H9 (cell line): ENCODE data around the gene KISS1. TPM values are rescaled to one million over a fixed set of nuclear protein-coding genes. Genes with fewer than 3 reads are reported as not detected.

ENCODE experiments used
- DNase-seq: peaks from one replicate; pipeline ENCODE4 v3.0.0-alpha.2; 2017
- H2AFZ ChIP-seq: one replicate; pipeline ENCODE4 v1.6.1; 2013; ENCODE audit warnings: mild to moderate bottlenecking, low read length, control low read depth, moderate library complexity
- H2AK5ac ChIP-seq: 2 replicates; pipeline ENCODE4 v1.6.1; 2013; ENCODE audit warnings: low read length, control low read depth, mixed read lengths; ENCODE audit not compliant: insufficient read length
- H2BK120ac ChIP-seq: one replicate; pipeline ENCODE4 v1.6.1; 2013; ENCODE audit warnings: low read depth, mild to moderate bottlenecking, low read length, control low read depth, inconsistent platforms; ENCODE audit not compliant: poor library complexity, severe bottlenecking
- H2BK12ac ChIP-seq: 2 replicates; pipeline ENCODE4 v1.6.1; 2013; ENCODE audit warnings: low read length, control low read depth, mixed read lengths, low read depth; ENCODE audit not compliant: insufficient read length
- H2BK15ac ChIP-seq: 2 replicates; pipeline ENCODE4 v1.6.1; 2013; ENCODE audit warnings: low read depth, low read length, control low read depth
- H2BK20ac ChIP-seq: one replicate; pipeline ENCODE4 v1.6.1; 2013; ENCODE audit warnings: low read depth, mild to moderate bottlenecking, low read length, control low read depth, inconsistent platforms; ENCODE audit not compliant: poor library complexity, severe bottlenecking
- H2BK5ac ChIP-seq: 2 replicates; pipeline ENCODE4 v1.6.1; 2013; ENCODE audit warnings: low read length, control low read depth, mixed read lengths; ENCODE audit not compliant: insufficient read length
- H3K14ac ChIP-seq: 2 replicates; pipeline ENCODE4 v1.6.1; 2013; ENCODE audit warnings: low read length, control low read depth; ENCODE audit not compliant: insufficient read depth
- H3K18ac ChIP-seq: 2 replicates; pipeline ENCODE4 v1.6.1; 2013; ENCODE audit warnings: low read depth, mild to moderate bottlenecking, mixed read lengths, low read length, control low read depth; ENCODE audit not compliant: insufficient read length
- H3K23ac ChIP-seq: 2 replicates; pipeline ENCODE4 v1.6.1; 2013; ENCODE audit warnings: low read length, control low read depth, mixed read lengths, low read depth; ENCODE audit not compliant: insufficient read length
- H3K23me2 ChIP-seq: 2 replicates; pipeline ENCODE4 v1.6.1; 2013; ENCODE audit warnings: low read depth, mild to moderate bottlenecking, mixed read lengths, low read length, control low read depth; ENCODE audit not compliant: insufficient read length, poor library complexity, severe bottlenecking
- H3K27ac ChIP-seq: 2 replicates; pipeline ENCODE4 v1.5.1; 2013; ENCODE audit warnings: low read length, control low read depth, mixed read lengths, low read depth; ENCODE audit not compliant: insufficient read length
- H3K27me3 ChIP-seq: 2 replicates; pipeline ENCODE4 v1.6.1; 2013; ENCODE audit warnings: low read length, control low read depth, inconsistent platforms; ENCODE audit not compliant: insufficient read depth
- H3K4ac ChIP-seq: 2 replicates; pipeline ENCODE4 v1.6.1; 2013; ENCODE audit warnings: low read depth, mild to moderate bottlenecking, control low read depth, inconsistent platforms, low read length, moderate library complexity
- H3K4me1 ChIP-seq: 2 replicates; pipeline ENCODE4 v1.6.1; 2013; ENCODE audit warnings: low read length, control low read depth, inconsistent platforms; ENCODE audit not compliant: insufficient read depth
- H3K4me2 ChIP-seq: 2 replicates; pipeline ENCODE4 v1.6.1; 2013; ENCODE audit warnings: low read length, control low read depth, mixed read lengths; ENCODE audit not compliant: insufficient read length, insufficient read depth
- H3K56ac ChIP-seq: 2 replicates; pipeline ENCODE4 v1.6.1; 2013; ENCODE audit warnings: low read depth, mild to moderate bottlenecking, mixed read lengths, low read length, control low read depth; ENCODE audit not compliant: insufficient read length
- H3K79me1 ChIP-seq: 2 replicates; pipeline ENCODE4 v1.6.1; 2013; ENCODE audit warnings: low read depth, mild to moderate bottlenecking, moderate library complexity, low read length, control low read depth, inconsistent platforms; ENCODE audit not compliant: insufficient read depth, poor library complexity, severe bottlenecking
- H3K79me2 ChIP-seq: 2 replicates; pipeline ENCODE4 v1.6.1; 2013; ENCODE audit warnings: low read length, control low read depth, inconsistent platforms; ENCODE audit not compliant: insufficient read depth
- H3K9ac ChIP-seq: 2 replicates; pipeline ENCODE4 v1.6.1; 2013; ENCODE audit warnings: low read length, control low read depth, mixed read lengths; ENCODE audit not compliant: insufficient read length; ENCODE audit errors: extremely low read depth
- H3K9me3 ChIP-seq: one replicate; pipeline ENCODE4 v1.6.1; 2013; ENCODE audit warnings: low read depth, low read length, inconsistent platforms; ENCODE audit not compliant: control insufficient read depth
- H3T11ph ChIP-seq: one replicate; pipeline ENCODE4 v1.6.1; 2013; ENCODE audit warnings: mild to moderate bottlenecking, low read length, control low read depth, inconsistent platforms
- H4K20me1 ChIP-seq: one replicate; pipeline ENCODE4 v1.6.1; 2013; ENCODE audit not compliant: control insufficient read depth, insufficient read length, insufficient read depth
- H4K5ac ChIP-seq: 2 replicates; pipeline ENCODE4 v1.6.1; 2013; ENCODE audit warnings: low read depth, mild to moderate bottlenecking, mixed read lengths, low read length, control low read depth; ENCODE audit not compliant: insufficient read length
- H4K8ac ChIP-seq: replicated peaks from 2 replicates; pipeline ENCODE4 v1.6.1; 2013; ENCODE audit warnings: low read length, control low read depth, mixed read lengths, low read depth; ENCODE audit not compliant: insufficient read length
- H4K91ac ChIP-seq: 2 replicates; pipeline ENCODE4 v1.6.1; 2013; ENCODE audit warnings: low read depth, mild to moderate bottlenecking, moderate library complexity, mixed read lengths, low read length, control low read depth; ENCODE audit not compliant: insufficient read length
- H3K27ac Mint-ChIP-seq, 3 experiments: 2 replicates in 2 of 3; 3 replicates in 1 of 3; pipeline ENCODE4 v1.8.0; 2020 to 2021; ENCODE audit warnings: mixed read lengths in 3 of 3, mild to moderate bottlenecking in 1 of 3, moderate library complexity in 1 of 3
- H3K27me3 Mint-ChIP-seq: 2 replicates; pipeline ENCODE4 v1.8.0; 2021; ENCODE audit warnings: low read depth, mild to moderate bottlenecking, moderate library complexity, mixed read lengths
- H3K36me3 Mint-ChIP-seq, 3 experiments: 2 replicates in 2 of 3; 3 replicates in 1 of 3; pipeline ENCODE4 v1.8.0; 2020 to 2021; ENCODE audit warnings: low read depth in 3 of 3, mixed read lengths in 3 of 3; ENCODE audit not compliant: insufficient read depth in 1 of 3
- H3K4me1 Mint-ChIP-seq, 2 experiments: 2 replicates each; pipeline ENCODE4 v1.8.0; 2020; ENCODE audit warnings: mixed read lengths in 2 of 2
- H3K4me3 Mint-ChIP-seq, 2 experiments: 2 replicates in 1 of 2; 3 replicates in 1 of 2; pipeline ENCODE4 v1.8.0; 2020 to 2021; ENCODE audit warnings: mild to moderate bottlenecking in 2 of 2, mixed read lengths in 2 of 2, moderate library complexity in 1 of 2
- H3K9me3 Mint-ChIP-seq, 2 experiments: 2 replicates in 1 of 2; 3 replicates in 1 of 2; pipeline ENCODE4 v1.8.0; 2020; ENCODE audit warnings: mild to moderate bottlenecking in 2 of 2, mixed read lengths in 2 of 2, moderate library complexity in 1 of 2
- WGBS: extraction: QIAGEN DNeasy Blood & Tissue Kit; methylation state at CpG from one replicate; pipeline ENCODE4 v1.1.7; 2013; ENCODE audit warnings: missing lambda C conversion rate, low lambda C conversion rate, mixed read lengths; ENCODE audit not compliant: insufficient read length; ENCODE audit errors: extremely low coverage; 5-methylcytosine and 5-hydroxymethylcytosine counted together
- total RNA-seq: library from RNA; stranded (reverse); gene quantifications from 2 replicates; pipeline ENCODE4 v1.2.1, GENCODE V29; 2021
- TF ChIP-seq, protein P1 (sequence below): fragments of 200-600 bp; sonication (generic); conservative IDR thresholded peaks from 3 replicates; pipeline ENCODE4 v1.8.0; 2021; ENCODE audit warnings: antibody characterized with exemption, mild to moderate bottlenecking

The KISS1 gene
- total RNA-seq, 1 experiment from 2014 or later = 0.68 TPM

DNA sequence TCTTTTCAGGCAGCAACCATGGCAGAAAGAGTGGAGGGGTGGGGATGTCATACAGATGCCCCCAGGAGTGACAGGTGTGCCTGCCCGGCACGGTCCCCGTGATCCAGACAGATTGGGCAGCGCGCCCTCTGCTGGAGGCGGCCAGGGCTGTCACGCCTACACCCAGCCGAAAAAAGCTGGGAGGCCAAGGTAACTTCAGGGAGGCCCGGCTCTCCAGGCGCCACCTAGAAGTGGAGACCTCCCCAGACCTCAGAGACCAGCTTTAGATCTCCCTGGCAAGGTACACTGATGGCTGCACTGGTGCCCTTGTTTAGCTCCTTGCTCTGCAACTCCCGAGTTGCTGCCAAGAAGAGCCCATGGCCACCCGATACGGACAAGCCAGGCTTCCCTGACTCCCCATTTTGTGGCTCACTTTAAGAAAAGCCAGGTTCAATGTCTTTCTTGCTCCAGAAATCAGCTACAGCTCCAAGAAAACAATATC, 10.9 kb upstream of the KISS1 start:
- Histone ChIP-seq H4K20me1 (no peaks in the 10 kb centered on the region), H3T11ph (no peak overlapping the region), H4K8ac (no peak overlapping the region), H2BK12ac (no peak overlapping the region), H2BK120ac (no peak overlapping the region), H4K5ac (no peak overlapping the region), H3K14ac (no peak overlapping the region), H3K23me2 (no peaks in the 10 kb centered on the region), H2BK20ac (no peak overlapping the region), H2BK5ac (no peak overlapping the region), H2BK15ac (no peak overlapping the region), H3K79me1 (no peaks in the 10 kb centered on the region), H3K4ac (no peak overlapping the region), H3K79me2 (no peaks in the 10 kb centered on the region), H3K27ac (no peak overlapping the region), H3K56ac (no peak overlapping the region), H2AK5ac (no peak overlapping the region), H3K4me1 (no peaks in the 10 kb centered on the region; the same call in 1 of the 2 replicates), H3K9me3 (no peaks in the 10 kb centered on the region), H4K91ac (no peak overlapping the region), H3K23ac (no peak overlapping the region), H3K27me3 (no peaks in the 10 kb centered on the region), H2AFZ (no peak overlapping the region), H3K9ac (no peak overlapping the region), H3K18ac (no peak overlapping the region), H3K4me2 (no peak overlapping the region)
- no peak overlapping the region for H3K4me3 Mint-ChIP-seq
- H3K27ac Mint-ChIP-seq = no peak overlapping the region
- no peaks in the 10 kb centered on the region for H3K9me3 Mint-ChIP-seq
- peak; percentile 88 for DNase-seq
- no CpG with 5 or more reads among the region's 13 CpGs for WGBS
- peaks cover 24 to 28% of the 10 kb centered on the region in 2 experiments for H3K4me1 Mint-ChIP-seq
- TF ChIP-seq, protein P1, sequence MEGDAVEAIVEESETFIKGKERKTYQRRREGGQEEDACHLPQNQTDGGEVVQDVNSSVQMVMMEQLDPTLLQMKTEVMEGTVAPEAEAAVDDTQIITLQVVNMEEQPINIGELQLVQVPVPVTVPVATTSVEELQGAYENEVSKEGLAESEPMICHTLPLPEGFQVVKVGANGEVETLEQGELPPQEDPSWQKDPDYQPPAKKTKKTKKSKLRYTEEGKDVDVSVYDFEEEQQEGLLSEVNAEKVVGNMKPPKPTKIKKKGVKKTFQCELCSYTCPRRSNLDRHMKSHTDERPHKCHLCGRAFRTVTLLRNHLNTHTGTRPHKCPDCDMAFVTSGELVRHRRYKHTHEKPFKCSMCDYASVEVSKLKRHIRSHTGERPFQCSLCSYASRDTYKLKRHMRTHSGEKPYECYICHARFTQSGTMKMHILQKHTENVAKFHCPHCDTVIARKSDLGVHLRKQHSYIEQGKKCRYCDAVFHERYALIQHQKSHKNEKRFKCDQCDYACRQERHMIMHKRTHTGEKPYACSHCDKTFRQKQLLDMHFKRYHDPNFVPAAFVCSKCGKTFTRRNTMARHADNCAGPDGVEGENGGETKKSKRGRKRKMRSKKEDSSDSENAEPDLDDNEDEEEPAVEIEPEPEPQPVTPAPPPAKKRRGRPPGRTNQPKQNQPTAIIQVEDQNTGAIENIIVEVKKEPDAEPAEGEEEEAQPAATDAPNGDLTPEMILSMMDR = peak; percentile 96
- no peaks in the 10 kb centered on the region; the same call in 1 of the 2 replicates for H3K27me3 Mint-ChIP-seq
- no peaks in the 10 kb centered on the region for H3K36me3 Mint-ChIP-seq
